C4-2B (cell line): ENCODE measurements around the gene ISCA1.

Experiments used
- CTCF ChIP-seq: fragments of 450-650 bp; conservative IDR thresholded peaks from 2 replicates; pipeline ENCODE4 v1.5.1; 2017; ENCODE audit warnings: mild to moderate bottlenecking
- ZFX ChIP-seq: fragments of 450-650 bp; IDR thresholded peaks from 2 replicates; pipeline ENCODE4 v1.6.1; 2017

- no peak for TF ChIP-seq CTCF
- no peak for TF ChIP-seq ZFX
Observed at GRCh38 chr9:86222667-86223066, 59.7 kb downstream of the ISCA1 start.
